Measurements from ENCODE around the gene HHIPL2. TPM values are rescaled to one million over a fixed set of nuclear protein-coding genes. Genes with fewer than 3 reads are reported as not detected.

HHIPL2 gene
- total RNA-seq, 1 experiment from 2014 or later, result 2.1 TPM

- no peak for DNase-seq
- CTCF ChIA-PET, result no interaction called here
Measured at GRCh38 chr1:222543817-222544216, 4.1 kb downstream of the HHIPL2 start.

GRCh38 chr1:222540598-222540995 is 7.3 kb downstream of the HHIPL2 start:
- no TSS peak for BruUV-seq (replicated peaks)
- peaks cover 9% of the 10 kb centered on the region for H3K27me3 Mint-ChIP-seq (ENCODE audit: unreplicated experiment)

More at GRCh38 chr1:222543817-222544216, 4.1 kb downstream of the HHIPL2 start:
- H3K27me3 Mint-ChIP-seq (ENCODE audit: unreplicated experiment), result peaks cover 38% of the 10 kb centered on the region
- BruUV-seq (replicated peaks), result no TSS peak
- TF ChIP-seq CTCF (IDR thresholded peaks at IDR 0.05; ENCODE audit: unreplicated experiment), result no peak
- H3K36me3 Mint-ChIP-seq (ENCODE audit: insufficient read depth, unreplicated experiment), result no peaks in the 10 kb centered on the region
- H3K4me3 Mint-ChIP-seq (ENCODE audit: low read depth, unreplicated experiment), result no peak overlapping the region
- intact Hi-C loops (cut with micrococcal nuclease; ENCODE audit: unreplicated experiment), result no loop called here
- peaks cover 18% of the 10 kb centered on the region for H3K4me1 Mint-ChIP-seq (ENCODE audit: low read depth, unreplicated experiment)
- no peak overlapping the region for H3K27ac Mint-ChIP-seq (ENCODE audit: unreplicated experiment)
- no peaks in the 10 kb centered on the region for H3K9me3 Mint-ChIP-seq (ENCODE audit: low read depth, unreplicated experiment)

GRCh38 chr1:222539951-222540597 is 7.8 kb downstream of the HHIPL2 start:
- BruUV-seq (replicated peaks), result no TSS peak
- no peak for DNase-seq
- CTCF ChIA-PET, result interaction anchor here (0.7 kb wide), 1 partner anchor 85 kb away, joined by 3 read pairs; no protein-coding TSS in a partner anchor
- H3K36me3 Mint-ChIP-seq (ENCODE audit: insufficient read depth, unreplicated experiment), result no peaks in the 10 kb centered on the region
- intact Hi-C loops (cut with micrococcal nuclease; ENCODE audit: unreplicated experiment), result no loop called here
- H3K27ac Mint-ChIP-seq (ENCODE audit: unreplicated experiment), result no peak overlapping the region
- no peaks in the 10 kb centered on the region for H3K4me1 Mint-ChIP-seq (ENCODE audit: low read depth, unreplicated experiment)
- TF ChIP-seq CTCF (IDR thresholded peaks at IDR 0.05; ENCODE audit: unreplicated experiment), result no peak
- H3K27me3 Mint-ChIP-seq (ENCODE audit: unreplicated experiment), result peaks cover 9% of the 10 kb centered on the region
- H3K4me3 Mint-ChIP-seq (ENCODE audit: low read depth, unreplicated experiment), result no peak overlapping the region
- H3K9me3 Mint-ChIP-seq (ENCODE audit: low read depth, unreplicated experiment), result no peaks in the 10 kb centered on the region

More at GRCh38 chr1:222540598-222540995, 7.3 kb downstream of the HHIPL2 start:
- no peak for TF ChIP-seq CTCF (IDR thresholded peaks at IDR 0.05; ENCODE audit: unreplicated experiment)
- DNase-seq, result no peak
- no peak overlapping the region for H3K27ac Mint-ChIP-seq (ENCODE audit: unreplicated experiment)
- CTCF ChIA-PET, result interaction anchor here (0.7 kb wide), 1 partner anchor 85 kb away, joined by 3 read pairs; no protein-coding TSS in a partner anchor
- intact Hi-C loops (cut with micrococcal nuclease; ENCODE audit: unreplicated experiment), result no loop called here
- H3K4me1 Mint-ChIP-seq (ENCODE audit: low read depth, unreplicated experiment), result no peaks in the 10 kb centered on the region
- no peaks in the 10 kb centered on the region for H3K9me3 Mint-ChIP-seq (ENCODE audit: low read depth, unreplicated experiment)
- H3K4me3 Mint-ChIP-seq (ENCODE audit: low read depth, unreplicated experiment), result no peak overlapping the region
- H3K36me3 Mint-ChIP-seq (ENCODE audit: insufficient read depth, unreplicated experiment), result no peaks in the 10 kb centered on the region

GRCh38 chr1:222535455-222535854 is 12.4 kb downstream of the HHIPL2 start:
- no peak for TF ChIP-seq CTCF (IDR thresholded peaks at IDR 0.05; ENCODE audit: unreplicated experiment)
- no peaks in the 10 kb centered on the region for H3K36me3 Mint-ChIP-seq (ENCODE audit: insufficient read depth, unreplicated experiment)
- no peak overlapping the region for H3K4me3 Mint-ChIP-seq (ENCODE audit: low read depth, unreplicated experiment)
- no peak overlapping the region for H3K27ac Mint-ChIP-seq (ENCODE audit: unreplicated experiment)
- H3K9me3 Mint-ChIP-seq (ENCODE audit: low read depth, unreplicated experiment), result no peaks in the 10 kb centered on the region
- H3K27me3 Mint-ChIP-seq (ENCODE audit: unreplicated experiment), result no peaks in the 10 kb centered on the region
- CTCF ChIA-PET, result no interaction called here
- intact Hi-C loops (cut with micrococcal nuclease; ENCODE audit: unreplicated experiment), result no loop called here
- no TSS peak for BruUV-seq (replicated peaks)
- no peak for DNase-seq
- no peaks in the 10 kb centered on the region for H3K4me1 Mint-ChIP-seq (ENCODE audit: low read depth, unreplicated experiment)

All from Calu3 (cell line).